GM12892 (cell line): ENCODE data around the gene PLPP2.

Source experiments
- POLR2A ChIP-seq: IDR thresholded peaks from 2 replicates; pipeline ENCODE4 v1.6.1; 2011; ENCODE audit warnings: low read depth, low read length, control low read depth
- POLR2AphosphoS5 ChIP-seq: IDR thresholded peaks from 2 replicates; pipeline ENCODE4 v1.6.1; 2011; ENCODE audit warnings: low read depth, low read length, control low read depth
- TAF1 ChIP-seq: IDR thresholded peaks from 2 replicates; pipeline ENCODE4 v1.6.1; 2011; ENCODE audit warnings: low read depth, mild to moderate bottlenecking, control low read depth, low read length, borderline replicate concordance

GRCh38 chr19:322616-323015, 31.4 kb upstream of the PLPP2 start:
- TF ChIP-seq POLR2AphosphoS5, result no peak
- TF ChIP-seq POLR2A, result no peak
- no peak for TF ChIP-seq TAF1
